Measurements from ENCODE around the gene PTRH2.

The PTRH2 gene

DNA sequence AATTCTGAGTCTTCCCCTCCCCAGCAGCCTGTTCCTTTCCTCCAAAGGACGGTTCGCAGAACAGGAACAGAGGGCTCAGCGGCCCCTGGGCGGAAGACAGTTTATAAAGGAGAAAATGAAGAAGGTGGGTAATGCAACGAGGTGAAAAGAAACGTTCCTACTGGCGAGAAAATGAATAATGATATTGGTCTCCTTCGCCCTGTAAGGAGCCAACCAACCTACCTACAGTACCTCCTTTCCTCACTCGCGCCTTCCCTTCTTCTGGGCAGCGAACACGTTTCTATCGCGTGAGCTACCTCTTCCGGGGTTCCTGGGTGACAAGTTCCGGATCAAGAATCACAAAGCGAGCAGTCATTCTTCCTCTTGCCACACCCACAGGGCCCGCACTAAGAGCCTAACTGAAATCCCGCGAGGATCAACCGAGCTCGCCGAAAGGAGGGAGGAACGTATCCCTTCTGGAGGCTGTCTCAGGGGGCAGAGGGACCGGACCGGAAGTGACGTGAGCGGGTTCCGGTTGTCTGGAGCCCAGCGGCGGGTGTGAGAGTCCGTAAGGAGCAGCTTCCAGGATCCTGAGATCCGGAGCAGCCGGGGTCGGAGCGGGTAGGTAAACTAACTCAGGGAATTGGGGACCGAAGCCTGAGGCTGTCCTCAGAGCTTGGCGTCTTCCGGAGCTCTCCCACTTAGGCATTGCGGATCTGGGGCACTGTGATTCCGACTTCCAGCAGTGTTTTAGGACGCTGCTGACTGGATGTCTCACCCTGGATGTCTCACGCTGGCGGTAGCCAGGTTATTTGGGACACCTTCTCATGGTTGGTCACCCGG lies at the start of gene PTRH2, which contains the start of gene VMP1:
PTRH2 (minus strand) TSS at position 282 of the 822 bp plus-strand sequence. CDS start 9,452 bp downstream, outside the sequence.
VMP1 (plus strand) TSS at position 506 of the 822 bp plus-strand sequence. CDS start 23,793 bp downstream, outside the sequence.
- TF ChIP-seq GATA3 (IDR thresholded peaks at IDR 0.05; ENCODE audit: low read depth, low read length), result no peak
- no peak for TF ChIP-seq GATA2 (IDR thresholded peaks at IDR 0.05; ENCODE audit: low read depth, low read length)

DNA sequence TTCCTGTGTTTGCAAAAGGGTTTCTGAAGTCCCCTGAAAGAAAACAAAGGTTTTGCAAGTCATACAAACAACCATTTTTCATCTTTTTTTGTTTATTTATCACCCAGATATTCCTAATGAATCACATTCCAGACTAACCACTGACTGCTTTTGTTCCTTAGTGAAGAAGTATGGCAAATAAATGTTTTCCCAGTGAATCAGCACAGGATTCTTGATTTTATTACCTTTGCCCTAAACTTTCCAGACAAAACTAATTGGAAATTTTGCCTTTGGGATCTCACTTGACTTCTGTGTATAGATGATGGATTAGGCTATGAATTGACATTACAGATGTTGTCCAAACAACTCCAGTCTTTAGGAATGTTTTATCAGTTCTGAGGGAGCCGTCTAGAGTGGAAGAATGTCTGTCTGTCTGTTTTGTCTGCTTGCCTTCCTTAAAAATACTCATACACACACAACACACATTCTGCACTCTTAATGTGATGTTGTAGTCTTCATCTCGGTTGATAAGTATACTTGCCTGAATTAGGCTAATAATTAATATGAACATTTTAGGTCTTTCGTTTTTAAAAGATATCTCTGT lies 49.1 kb upstream of the PTRH2 start:
- TF ChIP-seq GATA3 (IDR thresholded peaks at IDR 0.05; ENCODE audit: low read depth, low read length) (no peak), GATA2 (IDR thresholded peaks at IDR 0.05; ENCODE audit: low read depth, low read length) (no peak)

- no peak for TF ChIP-seq GATA3 (IDR thresholded peaks at IDR 0.05; ENCODE audit: low read depth, low read length)
- TF ChIP-seq GATA2 (IDR thresholded peaks at IDR 0.05; ENCODE audit: low read depth, low read length), result no peak
Measured at GRCh38 chr17:59754552-59754951, 47.3 kb upstream of the PTRH2 start.

DNA sequence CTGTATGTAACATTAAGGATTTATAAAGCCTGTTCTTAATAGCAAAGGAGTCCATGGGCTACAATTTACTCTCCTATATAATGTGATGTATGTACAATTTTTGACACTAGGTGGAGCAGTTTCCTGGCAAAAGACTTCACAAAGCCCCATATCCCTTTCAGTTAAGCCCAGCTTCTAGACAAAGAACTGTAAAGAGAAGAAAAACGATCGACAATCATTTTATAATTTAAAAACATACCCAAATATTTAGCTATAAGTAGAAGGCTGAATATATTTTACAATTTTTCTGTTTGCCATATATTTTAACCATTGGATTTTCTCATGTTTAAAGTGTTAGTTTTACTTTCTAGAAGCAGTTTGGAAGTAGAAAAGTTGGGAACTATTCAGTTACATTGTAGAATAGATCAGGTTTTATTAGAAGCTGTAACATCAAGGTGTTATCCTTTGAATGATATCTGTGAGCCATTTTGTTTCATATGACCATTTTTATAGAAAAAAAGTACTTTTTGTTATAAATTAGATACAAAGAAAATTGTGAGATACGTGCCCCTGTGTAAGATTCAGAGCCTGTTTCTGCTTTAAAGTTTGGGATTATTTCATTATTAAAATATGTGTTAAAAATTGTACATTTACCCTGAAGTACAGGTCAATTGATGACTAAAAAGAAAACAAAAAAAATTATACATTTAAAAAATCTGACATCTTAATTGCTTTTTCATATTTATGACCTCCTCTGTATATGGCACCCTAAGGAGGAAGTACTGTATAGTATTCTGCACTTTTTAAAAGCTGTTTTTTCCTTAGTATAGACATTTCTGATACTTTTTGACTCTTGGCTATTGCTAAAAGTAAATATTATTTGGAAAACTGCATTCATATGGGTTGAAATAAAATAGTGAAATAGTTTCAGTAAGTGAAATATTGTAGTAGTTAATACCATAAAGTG lies 46.6 kb upstream of the PTRH2 start:
- TF ChIP-seq GATA2 (IDR thresholded peaks at IDR 0.05; ENCODE audit: low read depth, low read length) (no peak), GATA3 (IDR thresholded peaks at IDR 0.05; ENCODE audit: low read depth, low read length) (no peak)

DNA sequence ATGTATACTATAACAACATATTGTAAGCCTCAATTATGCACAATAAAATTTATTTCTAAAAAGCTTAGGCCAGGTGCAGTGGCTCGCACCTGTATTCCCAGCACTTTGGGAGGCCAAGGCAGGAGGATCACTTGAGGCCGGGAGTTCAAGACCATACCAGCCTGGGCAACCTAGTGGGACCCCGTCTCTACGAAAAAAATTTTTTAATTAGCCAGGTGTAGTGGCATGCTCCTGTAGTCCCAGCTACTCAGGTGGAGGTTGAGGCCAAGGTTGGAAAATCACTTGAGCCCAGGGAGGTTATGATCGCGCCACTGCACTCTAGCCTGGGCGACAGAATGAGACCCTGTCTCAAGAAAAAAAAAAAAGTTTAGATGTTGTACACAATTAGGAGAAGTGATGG lies 45.7 kb upstream of the PTRH2 start:
- TF ChIP-seq GATA2 (IDR thresholded peaks at IDR 0.05; ENCODE audit: low read depth, low read length) (no peak), GATA3 (IDR thresholded peaks at IDR 0.05; ENCODE audit: low read depth, low read length) (no peak)

- TF ChIP-seq GATA2 (IDR thresholded peaks at IDR 0.05; ENCODE audit: low read depth, low read length), result no peak
- no peak for TF ChIP-seq GATA3 (IDR thresholded peaks at IDR 0.05; ENCODE audit: low read depth, low read length)
Measured at GRCh38 chr17:59752446-59752845, 45.2 kb upstream of the PTRH2 start.

DNA sequence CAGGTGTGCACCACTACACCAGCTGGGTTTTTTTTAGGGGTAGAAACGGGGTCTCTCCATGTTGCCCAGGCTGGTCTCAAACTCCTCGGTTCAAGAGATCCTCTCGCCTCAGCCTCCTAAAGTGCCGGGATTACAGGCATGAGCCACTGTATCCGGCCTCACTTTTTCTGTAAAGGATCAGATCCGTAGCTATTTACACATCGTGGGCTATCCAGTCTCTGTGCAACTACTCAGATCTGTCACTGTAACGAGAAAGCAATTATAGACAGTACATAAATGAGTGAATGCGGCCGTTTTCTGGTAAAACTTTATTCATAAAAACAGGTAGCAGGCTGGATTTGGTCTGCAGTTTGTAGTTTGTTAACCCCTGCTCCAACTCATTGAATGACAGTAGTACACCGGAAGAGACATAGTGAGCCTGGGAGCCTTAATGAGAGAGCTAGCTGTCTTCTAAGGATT lies 44.8 kb upstream of the PTRH2 start:
- no peak for TF ChIP-seq GATA2 (IDR thresholded peaks at IDR 0.05; ENCODE audit: low read depth, low read length)
- TF ChIP-seq GATA3 (IDR thresholded peaks at IDR 0.05; ENCODE audit: low read depth, low read length), result no peak

DNA sequence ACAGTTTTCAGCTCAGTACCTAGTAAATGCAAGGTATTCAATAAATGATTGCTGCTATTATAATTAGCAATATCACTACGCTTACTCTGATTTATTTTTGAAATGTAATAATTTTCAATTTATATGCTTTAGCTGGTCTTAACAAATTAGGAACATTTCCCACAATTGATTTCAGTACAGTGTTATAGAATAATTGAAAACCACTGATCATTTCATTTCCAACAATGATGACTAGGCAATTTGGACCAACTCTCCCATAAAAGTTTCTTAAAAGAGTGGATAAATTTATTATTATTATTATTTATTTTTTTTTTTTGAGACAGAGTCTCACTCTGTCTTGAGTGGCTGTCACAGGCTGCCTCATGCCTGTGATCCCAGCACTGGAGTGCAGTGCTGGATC lies 41.4 kb upstream of the PTRH2 start:
- no peak for TF ChIP-seq GATA2 (IDR thresholded peaks at IDR 0.05; ENCODE audit: low read depth, low read length)
- no peak for TF ChIP-seq GATA3 (IDR thresholded peaks at IDR 0.05; ENCODE audit: low read depth, low read length)

DNA sequence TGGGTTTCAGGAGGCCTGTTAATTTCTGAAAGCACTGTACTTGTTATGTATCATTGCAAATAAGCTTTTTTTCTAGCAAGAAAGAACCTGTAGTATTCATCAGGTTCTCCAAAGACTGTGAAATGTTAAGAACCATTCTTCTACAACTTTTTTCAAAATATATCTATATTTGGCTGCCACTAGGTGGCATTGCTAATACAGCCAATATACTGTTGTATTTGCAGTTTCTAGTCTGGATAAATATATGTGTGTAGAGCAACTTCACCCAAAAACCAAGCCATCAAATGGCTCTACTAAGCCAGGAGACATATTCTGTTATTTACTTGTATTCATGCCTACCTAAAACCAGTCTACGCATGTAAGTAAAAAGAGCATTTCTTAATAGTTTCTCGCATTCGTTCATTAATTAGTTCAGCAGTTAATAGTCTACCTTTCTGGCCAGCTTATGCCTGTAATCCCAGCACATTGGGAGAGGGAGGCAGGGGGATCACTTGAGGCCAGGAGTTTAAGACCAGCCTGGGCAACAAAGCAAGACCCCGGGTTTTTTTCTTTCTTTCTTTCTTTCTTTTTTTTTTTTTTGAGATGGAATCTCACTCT lies 39.7 kb upstream of the PTRH2 start:
- TF ChIP-seq GATA2 (IDR thresholded peaks at IDR 0.05; ENCODE audit: low read depth, low read length) (no peak), GATA3 (IDR thresholded peaks at IDR 0.05; ENCODE audit: low read depth, low read length) (no peak)

- TF ChIP-seq GATA2 (IDR thresholded peaks at IDR 0.05; ENCODE audit: low read depth, low read length), result no peak
Measured at GRCh38 chr17:59745040-59745439, 37.8 kb upstream of the PTRH2 start.

DNA sequence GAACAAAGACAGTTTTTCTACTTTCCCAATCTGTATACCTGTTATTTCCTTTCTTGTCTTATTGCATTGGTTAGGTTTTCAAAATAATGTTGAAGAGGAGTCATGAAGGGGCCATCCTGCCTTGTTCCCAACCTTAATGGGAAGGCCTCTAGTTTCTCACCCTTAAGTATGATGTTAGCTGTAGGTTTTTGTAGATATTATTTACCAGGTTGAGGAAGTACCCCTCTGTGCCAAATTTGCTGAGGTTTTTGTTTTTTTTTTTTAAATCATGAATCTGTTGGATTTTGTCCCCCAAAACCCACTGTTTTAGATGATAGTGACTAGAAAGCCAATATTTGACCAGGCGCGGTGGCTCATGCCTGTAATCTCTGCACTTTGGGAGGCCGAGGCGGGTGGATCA lies 36.6 kb upstream of the PTRH2 start:
- TF ChIP-seq GATA3 (IDR thresholded peaks at IDR 0.05; ENCODE audit: low read depth, low read length) (no peak), GATA2 (IDR thresholded peaks at IDR 0.05; ENCODE audit: low read depth, low read length) (no peak)

GRCh38 chr17:59737324-59737723 lies 30.1 kb upstream of the PTRH2 start:
- TF ChIP-seq GATA3 (IDR thresholded peaks at IDR 0.05; ENCODE audit: low read depth, low read length) (no peak), GATA2 (IDR thresholded peaks at IDR 0.05; ENCODE audit: low read depth, low read length) (no peak)

- TF ChIP-seq GATA3 (IDR thresholded peaks at IDR 0.05; ENCODE audit: low read depth, low read length), result no peak
- no peak for TF ChIP-seq GATA2 (IDR thresholded peaks at IDR 0.05; ENCODE audit: low read depth, low read length)
Measured at GRCh38 chr17:59734226-59734625, 27.0 kb upstream of the PTRH2 start.

GRCh38 chr17:59733697-59734096 lies 26.5 kb upstream of the PTRH2 start:
- TF ChIP-seq GATA3 (IDR thresholded peaks at IDR 0.05; ENCODE audit: low read depth, low read length) (no peak), GATA2 (IDR thresholded peaks at IDR 0.05; ENCODE audit: low read depth, low read length) (no peak)
